Measurements from ENCODE around the gene CHEK2.
A peak's percentile ranks its signal among the peaks of the same experiment; 100 is the strongest.
"Not testable (repeated sequence)": the region's sequence is repeated elsewhere in the genome, so short reads cannot be mapped to it uniquely, and the experiment has no call there.

- not testable (repeated sequence) for TF ChIP-seq POLR2AphosphoS5 (IDR thresholded peaks at IDR 0.05; ENCODE audit: low read depth, low read length); POLR2A (IDR thresholded peaks at IDR 0.05; ENCODE audit: low read depth, low read length); PAX5 (IDR thresholded peaks at IDR 0.05; ENCODE audit: insufficient read depth, low read length, severe bottlenecking); SPI1 (IDR thresholded peaks at IDR 0.05; ENCODE audit: low read depth, low read length)
- TF ChIP-seq TAF1 (IDR thresholded peaks at IDR 0.05; ENCODE audit: low read depth, low read length) = peak; percentile 34; the same call in 1 of the 2 replicates
Observed at GRCh38 chr22:28679611-28680287, 61.9 kb downstream of the CHEK2 start, which contains the start of gene TTC28.

All from GM12891 (cell line).